Epithelial cell of umbilical artery (primary cell): ENCODE results near the gene HOXA13. TPM values are rescaled to one million over a fixed set of nuclear protein-coding genes. Genes with fewer than 3 reads are reported as not detected.

Experiments used
- total RNA-seq: library from RNA; depleted of rRNA; stranded (reverse); fragments of >200 nt; gene quantifications from 2 replicates; pipeline ENCODE4 v1.2.3, GENCODE V29; 2014

HOXA13 gene
- 0.65 and 2.1 TPM in 2 replicates for total RNA-seq

DNA sequence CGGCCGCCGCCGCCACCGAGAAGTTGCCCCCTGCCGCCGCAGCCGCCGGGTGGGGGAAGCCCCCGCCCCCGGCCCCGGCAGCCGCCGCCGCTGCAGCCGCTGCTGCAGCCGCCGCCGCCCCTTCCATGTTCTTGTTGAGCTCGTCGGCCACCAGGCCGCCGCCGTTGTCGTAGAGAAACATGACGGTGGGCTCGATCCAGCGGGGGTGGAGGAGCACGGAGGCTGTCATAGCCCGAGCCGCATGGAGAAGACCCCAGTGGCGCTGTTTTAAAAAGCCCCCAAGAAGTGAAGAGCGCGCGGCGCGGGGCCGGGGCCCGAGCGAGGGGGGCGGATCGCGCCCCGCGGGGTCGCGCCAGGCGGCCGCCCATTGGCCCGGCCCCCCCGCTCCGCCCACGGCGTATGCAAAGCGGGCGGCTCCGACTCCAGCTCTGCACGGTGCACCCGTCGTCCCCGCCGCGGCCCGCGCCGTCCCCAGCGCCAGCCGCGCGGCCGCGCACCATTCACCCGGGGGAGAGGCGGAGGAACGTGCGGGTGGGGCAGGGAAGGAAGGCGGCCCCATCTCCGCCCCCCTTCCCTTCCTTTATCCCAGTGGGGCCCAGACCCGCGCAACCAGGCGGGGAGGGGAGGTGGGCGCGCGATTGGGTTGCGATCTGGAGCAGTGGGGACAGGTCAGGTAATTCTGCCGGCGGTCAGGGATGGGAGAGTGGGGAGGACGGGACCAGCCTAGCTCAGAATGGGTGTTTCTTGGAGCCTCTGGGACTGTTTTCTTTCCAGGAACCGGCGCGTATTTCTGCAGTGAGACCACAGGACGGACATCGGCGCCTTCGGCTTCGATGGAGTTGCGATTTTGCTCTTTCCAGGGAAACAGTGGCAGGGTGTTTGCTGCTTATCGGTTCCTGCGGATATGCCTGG lies at the start of gene HOXA13:
TSS of gene HOXA13 (minus strand) at position 243 of the 912 bp plus-strand sequence. CDS start at position 229, 14 bp downstream.

DNA sequence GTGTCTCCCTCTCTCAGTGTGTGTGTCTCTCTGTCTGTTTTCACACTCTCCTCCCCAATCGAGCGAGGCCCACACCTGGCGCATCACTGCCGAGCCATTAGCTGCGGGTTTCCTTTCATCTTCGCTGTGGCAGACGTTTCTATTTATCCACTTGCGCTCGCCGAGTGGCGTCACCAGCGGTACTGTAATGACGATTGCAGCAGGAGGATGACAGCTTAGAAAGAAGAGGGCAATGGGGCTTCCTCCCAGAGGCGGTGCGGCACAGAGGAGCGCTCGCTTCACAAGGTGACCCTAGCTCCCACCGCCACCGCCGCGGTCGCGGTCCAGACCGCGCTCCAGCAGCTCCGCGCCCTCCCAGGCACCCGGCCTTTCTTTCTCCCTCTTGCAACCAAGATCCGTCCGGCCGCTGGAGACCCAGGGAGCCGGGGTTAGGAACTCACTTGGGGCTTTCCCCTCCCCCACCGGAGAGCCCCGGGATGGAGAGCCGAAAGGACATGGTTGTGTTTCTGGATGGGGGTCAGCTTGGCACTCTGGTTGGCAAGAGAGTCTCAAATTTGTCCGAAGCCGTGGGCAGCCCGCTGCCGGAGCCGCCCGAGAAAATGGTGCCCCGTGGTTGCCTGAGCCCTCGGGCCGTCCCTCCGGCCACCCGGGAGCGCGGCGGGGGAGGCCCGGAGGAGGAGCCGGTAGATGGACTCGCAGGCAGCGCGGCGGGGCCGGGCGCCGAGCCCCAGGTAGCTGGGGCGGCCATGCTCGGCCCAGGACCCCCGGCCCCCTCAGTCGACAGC lies 42.9 kb upstream of the HOXA13 start, which contains the start of gene EVX1:
TSS of gene EVX1 (plus strand) at position 248 of the 785 bp plus-strand sequence. CDS start at position 477, 229 bp downstream.

DNA sequence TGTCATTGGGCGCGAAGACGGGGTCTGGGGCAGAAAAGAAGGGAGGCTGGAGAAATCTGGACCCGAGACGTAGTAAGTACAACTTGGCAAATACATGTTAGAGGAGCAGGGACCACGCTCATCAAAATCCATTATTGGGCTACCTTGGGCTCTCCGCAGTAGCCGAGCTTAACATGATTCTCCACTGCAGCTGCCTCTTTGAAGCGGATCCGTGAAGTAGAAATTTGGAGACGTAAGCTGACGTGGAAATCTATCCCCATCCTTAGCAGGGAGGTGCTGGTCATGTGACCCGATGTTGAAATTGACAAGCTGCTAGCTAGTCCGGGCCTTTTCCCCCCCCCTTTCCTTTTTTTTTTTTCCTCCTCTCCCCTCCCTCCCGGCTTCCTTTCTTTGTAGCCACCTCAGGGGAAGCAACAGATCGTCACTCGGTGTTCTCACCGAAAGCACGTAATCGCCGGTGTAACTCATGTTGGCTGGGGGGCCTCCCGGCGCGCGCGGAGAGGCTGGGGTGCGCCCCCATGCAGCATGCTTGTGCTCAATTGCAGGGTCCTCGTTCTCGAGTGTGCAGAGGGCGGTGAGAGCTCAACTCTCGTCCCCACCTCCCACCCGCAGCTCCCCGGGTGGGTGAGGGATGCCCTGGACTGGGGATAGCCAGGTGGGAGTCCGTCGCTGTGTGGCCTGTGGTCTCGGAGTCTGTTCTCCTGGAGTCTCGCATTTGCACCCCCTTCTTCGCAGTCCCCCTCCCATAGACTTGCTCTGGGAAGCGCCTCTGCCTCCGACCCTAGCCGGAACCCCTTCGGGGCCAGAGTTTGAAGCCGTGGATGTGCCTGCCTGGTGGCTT lies 14.7 kb downstream of the HOXA13 start, which contains the start of gene HOXA11:
TSS of gene HOXA11 (minus strand) at position 220 of the 841 bp plus-strand sequence. CDS start at position 132, 88 bp downstream.

DNA sequence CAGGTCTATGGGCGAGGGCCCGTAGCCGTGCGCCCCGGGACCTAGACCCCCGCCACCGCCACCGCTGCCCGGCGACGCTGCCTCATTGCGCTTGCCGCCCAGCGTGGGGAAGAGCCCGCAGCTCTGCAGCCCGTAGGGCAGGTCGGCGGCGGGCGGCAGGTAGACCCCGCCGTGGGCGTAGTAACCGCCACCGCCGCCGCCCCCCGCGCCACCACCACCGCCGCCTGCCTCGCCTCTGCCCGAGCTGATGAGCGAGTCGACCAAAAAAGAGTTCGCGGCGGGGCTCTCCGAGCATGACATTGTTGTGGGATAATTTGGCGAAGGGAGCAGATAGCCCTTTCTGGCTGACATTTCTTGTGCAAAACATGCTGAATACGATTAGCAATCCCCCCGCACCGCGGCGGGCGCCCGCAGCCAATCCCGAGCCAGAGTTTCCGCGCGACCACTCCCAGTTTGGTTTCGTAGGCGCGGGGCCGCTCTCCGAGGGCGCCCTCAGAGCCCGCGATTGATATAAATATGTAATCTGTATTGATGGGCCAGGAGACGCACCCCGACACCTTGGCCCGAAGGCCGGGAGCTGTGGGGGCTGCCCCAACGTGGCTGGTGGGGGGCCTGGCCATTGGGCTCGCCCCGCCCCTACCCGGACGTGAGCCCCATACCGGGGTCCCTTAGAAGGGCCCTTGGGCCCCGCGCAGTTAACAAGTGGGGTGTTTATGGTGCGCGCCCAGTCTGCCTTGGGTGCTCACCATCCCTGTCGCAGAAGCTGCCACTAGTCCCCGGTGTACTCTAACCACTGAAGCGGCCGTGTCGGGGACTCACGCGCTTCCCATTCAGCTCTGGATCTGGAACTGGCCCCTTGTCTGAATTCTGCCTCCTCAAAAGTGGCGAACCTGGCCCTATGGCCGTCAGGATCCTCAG lies 25.7 kb downstream of the HOXA13 start, which contains the start of gene HOXA10:
TSS of gene HOXA10 (minus strand) at position 365 of the 918 bp plus-strand sequence. CDS start at position 351, 14 bp downstream.

DNA sequence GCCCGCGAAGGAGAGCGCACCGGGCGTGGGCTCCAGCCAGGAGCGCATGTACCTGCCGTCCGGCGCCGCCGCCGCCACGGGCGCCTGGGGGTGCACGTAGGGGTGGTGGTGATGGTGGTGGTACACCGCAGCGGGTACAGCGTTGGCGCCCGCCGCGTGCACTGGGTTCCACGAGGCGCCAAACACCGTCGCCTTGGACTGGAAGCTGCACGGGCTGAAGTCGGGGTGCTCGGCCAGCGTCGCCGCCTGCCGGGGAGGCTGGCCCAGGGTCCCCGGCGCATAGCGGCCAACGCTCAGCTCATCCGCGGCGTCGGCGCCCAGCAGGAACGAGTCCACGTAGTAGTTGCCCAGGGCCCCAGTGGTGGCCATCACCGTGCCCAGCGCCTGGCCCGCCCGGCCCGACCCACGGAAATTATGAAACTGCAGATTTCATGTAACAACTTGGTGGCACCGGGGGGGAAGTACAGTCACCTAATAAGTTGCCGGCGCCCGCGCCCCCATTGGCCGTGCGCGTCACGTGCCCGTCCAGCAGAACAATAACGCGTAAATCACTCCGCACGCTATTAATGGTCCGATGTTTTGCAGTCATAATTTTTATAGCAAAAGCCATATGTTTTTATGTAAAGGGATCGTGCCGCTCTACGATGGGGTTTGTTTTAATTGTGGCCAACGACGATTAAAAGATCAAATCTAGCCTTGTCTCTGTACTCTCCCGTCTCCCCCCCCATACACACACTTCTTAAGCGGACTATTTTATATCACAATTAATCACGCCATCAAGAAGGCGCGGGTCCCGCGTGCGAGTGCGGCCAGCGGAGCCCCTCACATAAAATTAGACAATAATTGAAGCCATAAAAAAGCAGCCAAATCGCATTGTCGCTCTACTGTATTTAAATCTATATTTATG lies 34.5 kb downstream of the HOXA13 start, which contains the start of gene HOXA9:
TSS of gene HOXA9 (minus strand) at position 449 of the 907 bp plus-strand sequence. CDS start at position 369, 80 bp downstream.

DNA sequence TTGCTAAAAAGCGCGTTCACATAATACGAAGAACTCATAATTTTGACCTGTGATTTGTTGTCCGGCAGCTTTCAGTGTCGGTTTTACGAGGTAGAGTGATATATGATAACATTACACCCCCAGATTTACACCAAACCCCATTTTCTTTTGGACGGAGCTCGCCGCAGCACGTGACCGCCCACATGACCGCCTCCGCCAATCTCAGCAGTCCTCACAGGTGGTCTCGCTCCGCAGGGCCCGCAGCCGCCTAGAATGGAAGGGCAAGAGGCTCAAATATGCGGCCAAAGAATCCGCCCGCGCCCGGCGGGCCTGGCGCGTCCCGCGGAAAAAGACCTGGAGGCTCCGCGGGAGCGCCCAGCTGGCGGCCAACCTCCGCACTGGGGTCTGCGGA lies 43.4 kb downstream of the HOXA13 start, which contains the start of gene HOXA7:
TSS of gene HOXA7 (minus strand) at position 168 of the 391 bp plus-strand sequence. CDS start at position 38, 130 bp downstream.

DNA sequence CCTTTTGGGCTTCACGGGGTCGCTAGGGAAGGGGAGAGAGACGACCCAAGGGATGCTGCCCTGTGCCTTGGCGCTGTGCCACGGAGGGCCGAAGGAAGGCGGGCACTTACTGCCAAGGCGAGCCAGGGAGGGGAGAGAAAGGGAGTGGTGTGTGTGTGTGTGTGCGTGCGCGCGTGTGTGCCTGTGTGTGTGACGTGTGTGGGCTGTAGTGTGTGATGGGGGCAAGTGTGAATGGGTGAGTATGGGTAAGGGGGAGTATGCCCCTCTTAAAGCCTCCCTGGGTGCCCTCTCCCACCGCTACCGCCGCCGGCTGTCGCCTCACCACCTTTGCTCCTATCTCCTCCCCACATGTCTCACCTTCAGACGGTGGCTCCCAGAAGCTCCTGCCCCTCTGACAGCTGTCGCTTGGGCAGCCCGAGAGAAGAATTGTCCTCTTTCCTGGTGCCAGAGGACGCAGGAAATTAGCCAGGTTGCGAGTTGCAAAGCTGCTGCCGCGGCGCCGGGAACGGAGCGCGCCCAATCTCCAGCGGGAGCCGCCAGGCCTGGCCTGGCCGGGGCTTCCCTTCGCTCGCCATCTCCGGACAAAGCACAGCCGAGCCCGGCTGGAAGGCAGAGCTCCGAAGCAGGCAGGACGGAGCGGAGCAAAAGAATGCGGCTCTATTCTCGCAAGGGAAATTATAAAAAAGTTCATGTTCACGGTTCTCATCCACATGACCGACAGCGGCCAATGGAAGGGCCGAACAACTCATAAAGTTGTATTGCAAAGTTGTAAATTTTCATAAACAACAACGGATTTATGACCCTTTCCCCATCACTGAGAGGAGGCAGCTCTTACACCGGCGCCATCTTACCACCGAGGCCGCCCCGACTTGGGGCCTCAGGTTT lies 47.7 kb downstream of the HOXA13 start, which contains the start of gene HOXA3:
TSS of gene HOXA3 (minus strand) at position 653 of the 885 bp plus-strand sequence. CDS start 41,943 bp downstream, outside the sequence.

DNA sequence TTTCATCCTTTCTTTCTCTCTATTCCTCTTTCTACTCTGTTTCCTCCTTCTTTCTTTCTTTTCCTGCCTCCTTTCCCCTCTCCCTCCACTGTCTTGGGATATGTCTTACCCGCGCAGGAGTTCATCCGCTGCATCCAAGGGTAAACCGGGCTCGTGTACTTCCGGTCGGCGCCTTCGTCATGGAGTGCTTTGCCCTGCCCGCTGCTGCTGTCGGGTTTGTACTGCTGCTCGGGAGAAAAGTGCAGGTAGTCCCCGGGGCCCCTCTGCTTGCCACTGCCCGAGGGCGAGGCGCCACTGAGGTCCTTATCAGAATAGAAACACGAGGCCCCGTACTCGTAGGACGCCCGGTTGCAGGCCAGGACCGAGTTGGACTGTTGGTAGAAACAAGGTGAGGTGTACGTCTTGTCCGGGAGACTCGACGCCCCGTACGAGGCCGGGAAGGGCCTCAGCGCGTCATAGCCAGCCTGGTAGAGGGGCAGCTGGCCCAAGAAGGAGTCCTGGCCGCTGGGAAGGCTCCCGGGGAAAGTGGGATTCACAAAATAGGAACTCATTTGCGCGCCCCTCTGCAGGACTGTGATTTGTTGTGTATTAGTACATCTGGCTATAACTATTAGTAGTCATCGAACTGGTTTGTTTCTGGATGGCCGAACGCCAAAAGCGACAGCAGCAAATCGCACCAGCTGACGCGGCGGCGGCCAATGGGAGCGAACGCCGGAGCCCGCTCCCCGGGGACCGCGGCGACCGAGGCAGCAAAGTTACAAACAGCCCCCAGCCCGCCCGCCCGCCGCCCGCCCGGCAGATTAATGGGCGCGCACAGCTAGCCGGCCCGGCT lies 52.5 kb downstream of the HOXA13 start, which contains the start of gene HOXA6:
TSS of gene HOXA6 (minus strand) at position 576 of the 832 bp plus-strand sequence. CDS start at position 551, 25 bp downstream.

Other genes starting within 250 kb of the HOXA13 start
- gene HOXA1, start 104.1 kb downstream of the HOXA13 start, total RNA-seq = 0.30 and 0.32 TPM in 2 replicates
- gene HOXA2, start 97.4 kb downstream of the HOXA13 start, total RNA-seq = under 0.01 and 0.15 TPM in 2 replicates
- 0.30 and 0.32 TPM in 2 replicates for gene HOXA4, start 69.3 kb downstream of the HOXA13 start, total RNA-seq
- 4.2 and 9.6 TPM in 2 replicates for gene HOXA5, start 56.4 kb downstream of the HOXA13 start, total RNA-seq
- gene HOXA6, start 52.3 kb downstream of the HOXA13 start, total RNA-seq = 2.6 and 2.9 TPM in 2 replicates
- 1.4 and 3.6 TPM in 2 replicates for gene HOXA3, start 47.5 kb downstream of the HOXA13 start, total RNA-seq
- 1.4 and 1.9 TPM in 2 replicates for gene HOXA7, start 43.4 kb downstream of the HOXA13 start, total RNA-seq
- gene HOXA9, start 34.6 kb downstream of the HOXA13 start, total RNA-seq = 28.9 and 31.8 TPM in 2 replicates
- 17.9 and 20.1 TPM in 2 replicates for gene HOXA10, start 25.8 kb downstream of the HOXA13 start, total RNA-seq
- 8.1 and 10.3 TPM in 2 replicates for gene HOXA11, start 14.9 kb downstream of the HOXA13 start, total RNA-seq
- gene EVX1, start 42.7 kb upstream of the HOXA13 start, total RNA-seq = not detected in 2 replicates